Activated CD8-positive, alpha-beta T cell treated with anti-CD3 and anti-CD28 coated beads for 36 hours (primary cell): ENCODE data around the gene MTHFD2. TPM values are rescaled to one million over a fixed set of nuclear protein-coding genes. Genes with fewer than 3 reads are reported as not detected.
A peak's percentile ranks its signal among the peaks of the same experiment; 100 is the strongest.

Experiments
- ATAC-seq: fragments of 200-7000 bp; cut with Tn5 transposase; one replicate; pipeline ENCODE4 v1.10.0; 2021; ENCODE audit warnings: mild to moderate bottlenecking, moderate library complexity
- CTCF ChIA-PET: fragments of 350-600 bp; sonication (Branson Sonifier 250); formaldehyde crosslinking; loops from one replicate; lab custom pipeline; 2021; ENCODE audit warnings: antibody characterized with exemption; lab: Charles Lee
- POLR2A ChIA-PET: fragments of 350-600 bp; sonication (Branson Sonifier 250); formaldehyde crosslinking; loops from one replicate; lab custom pipeline; 2021; ENCODE audit warnings: antibody characterized with exemption; lab: Charles Lee
- DNase-seq: peaks from one replicate; pipeline ENCODE4 v3.0.0-alpha.2; 2020
- H3K27ac Mint-ChIP-seq: one replicate; pipeline ENCODE4 v1.8.0; 2021; ENCODE audit warnings: mild to moderate bottlenecking, mixed read lengths
- H3K27me3 Mint-ChIP-seq: one replicate; pipeline ENCODE4 v1.8.0; 2021; ENCODE audit warnings: mixed read lengths
- H3K36me3 Mint-ChIP-seq: one replicate; pipeline ENCODE4 v1.8.0; 2021; ENCODE audit warnings: low read depth, mixed read lengths
- H3K4me1 Mint-ChIP-seq: one replicate; pipeline ENCODE4 v1.8.0; 2021; ENCODE audit warnings: low read depth, mixed read lengths
- H3K4me3 Mint-ChIP-seq: one replicate; pipeline ENCODE4 v1.8.0; 2021; ENCODE audit warnings: mild to moderate bottlenecking, moderate library complexity, mixed read lengths
- H3K9me3 Mint-ChIP-seq: one replicate; pipeline ENCODE4 v1.8.0; 2021; ENCODE audit warnings: mixed read lengths
- intact Hi-C: fragments of 100-400 bp; cut with micrococcal nuclease; formaldehyde crosslinking; loops from one replicate; pipeline ENCODE4 v1.10.0; 2022
- total RNA-seq, 2 experiments: library from RNA; stranded (reverse); gene quantifications; one replicate each; pipeline ENCODE4 v1.2.3, GENCODE V29; 2021
- TF ChIP-seq, protein P1 (sequence below): fragments of 200-600 bp; IDR thresholded peaks from one replicate; pipeline ENCODE4 v1.8.0; 2022; ENCODE audit warnings: antibody characterized with exemption, mild to moderate bottlenecking

Gene MTHFD2
- total RNA-seq, 2 experiments from 2014 or later = 348 to 361 TPM

- Mint-ChIP-seq H3K27me3 (no peaks in the 10 kb centered on the region), H3K4me3 (no peak overlapping the region), H3K4me1 (peaks cover 12% of the 10 kb centered on the region), H3K36me3 (no peaks in the 10 kb centered on the region), H3K9me3 (no peaks in the 10 kb centered on the region), H3K27ac (peak overlapping the region; percentile 80)
- CTCF ChIA-PET = interaction anchor here (0.8 to 11.5 kb wide), 13 partner anchors 15 to 443 kb away, joined by 3 to 114 read pairs (median 3); no protein-coding TSS in a partner anchor
- TF ChIP-seq, protein P1, sequence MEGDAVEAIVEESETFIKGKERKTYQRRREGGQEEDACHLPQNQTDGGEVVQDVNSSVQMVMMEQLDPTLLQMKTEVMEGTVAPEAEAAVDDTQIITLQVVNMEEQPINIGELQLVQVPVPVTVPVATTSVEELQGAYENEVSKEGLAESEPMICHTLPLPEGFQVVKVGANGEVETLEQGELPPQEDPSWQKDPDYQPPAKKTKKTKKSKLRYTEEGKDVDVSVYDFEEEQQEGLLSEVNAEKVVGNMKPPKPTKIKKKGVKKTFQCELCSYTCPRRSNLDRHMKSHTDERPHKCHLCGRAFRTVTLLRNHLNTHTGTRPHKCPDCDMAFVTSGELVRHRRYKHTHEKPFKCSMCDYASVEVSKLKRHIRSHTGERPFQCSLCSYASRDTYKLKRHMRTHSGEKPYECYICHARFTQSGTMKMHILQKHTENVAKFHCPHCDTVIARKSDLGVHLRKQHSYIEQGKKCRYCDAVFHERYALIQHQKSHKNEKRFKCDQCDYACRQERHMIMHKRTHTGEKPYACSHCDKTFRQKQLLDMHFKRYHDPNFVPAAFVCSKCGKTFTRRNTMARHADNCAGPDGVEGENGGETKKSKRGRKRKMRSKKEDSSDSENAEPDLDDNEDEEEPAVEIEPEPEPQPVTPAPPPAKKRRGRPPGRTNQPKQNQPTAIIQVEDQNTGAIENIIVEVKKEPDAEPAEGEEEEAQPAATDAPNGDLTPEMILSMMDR = peak; percentile 64
- POLR2A ChIA-PET = interaction anchor here (1.0 to 1.5 kb wide), 2 partner anchors 12 to 124 kb away, joined by 3 read pairs; no protein-coding TSS in a partner anchor
- intact Hi-C loops = loop anchor here (1.0 kb wide), 1 partner anchor 67 kb away; no protein-coding TSS in a partner anchor
- ATAC-seq (peak; percentile 99), DNase-seq (peak; percentile 83)
Measured at GRCh38 chr2:74267068-74267467, 68.7 kb downstream of the MTHFD2 start.

Other genes starting within 250 kb of the MTHFD2 start
- gene TET3, start 213.7 kb upstream of the MTHFD2 start, total RNA-seq = 10 to 100 TPM; 15.5 to 16.4 TPM
- gene BOLA3, start 50.7 kb upstream of the MTHFD2 start, total RNA-seq = 100 to 1,000 TPM; 131 to 135 TPM
- gene MOB1A, start 19.7 kb upstream of the MTHFD2 start, total RNA-seq = 100 to 1,000 TPM; 150 to 156 TPM
- 1 to 10 TPM; 1.8 to 2.0 TPM for gene SLC4A5, start 144.8 kb downstream of the MTHFD2 start, total RNA-seq
- 10 to 100 TPM; 67.3 to 81.4 TPM for gene DCTN1, start 181.7 kb downstream of the MTHFD2 start, total RNA-seq
- gene C2orf81, start 223.0 kb downstream of the MTHFD2 start, total RNA-seq = 1 to 10 TPM; 2.6 to 3.9 TPM
- 100 to 1,000 TPM; 129 to 132 TPM for gene WDR54, start 223.1 kb downstream of the MTHFD2 start, total RNA-seq
- gene RTKN, start 243.3 kb downstream of the MTHFD2 start, total RNA-seq = 1 to 10 TPM; 1.2 to 1.6 TPM